Colonic mucosa (tissue), 4 donors: ENCODE results near the gene FBXW4. TPM values are rescaled to one million over a fixed set of nuclear protein-coding genes. Genes with fewer than 3 reads are reported as not detected.

Experiments used
- DNase-seq: peaks from one replicate; pipeline ENCODE4 v3.0.0-alpha.2; 2020
- H3K27ac ChIP-seq: fragments of 200-600 bp; one replicate; pipeline ENCODE4 v1.8.0; 2021
- H3K27me3 ChIP-seq: fragments of 200-600 bp; one replicate; pipeline ENCODE4 v1.8.0; 2021
- H3K36me3 ChIP-seq: fragments of 200-600 bp; one replicate; pipeline ENCODE4 v1.8.0; 2021
- H3K4me1 ChIP-seq: fragments of 200-600 bp; one replicate; pipeline ENCODE4 v1.8.0; 2021; ENCODE audit warnings: mild to moderate bottlenecking
- H3K4me3 ChIP-seq: fragments of 200-600 bp; one replicate; pipeline ENCODE4 v1.8.0; 2021
- H3K9ac ChIP-seq, 2 donors: one replicate each; pipeline ENCODE4 v1.7.0; 2013; ENCODE audit warnings: control low read depth in 2 of 2, low read depth in 2 of 2, low read length in 2 of 2
- H3K9me3 ChIP-seq: fragments of 200-600 bp; one replicate; pipeline ENCODE4 v1.8.0; 2021
- intact Hi-C: fragments of 100-400 bp; cut with DNase I; formaldehyde crosslinking; loops from one replicate; pipeline ENCODE4 v1.14.1; 2022
- total RNA-seq, 2 donors: library from RNA; stranded (reverse); fragmentation: NEBNext Ultra II Directional in 1 of 2; extraction: Animal tissue kit (Norgen Biotek cat#: 25700) in 1 of 2; gene quantifications; one replicate each; pipeline ENCODE4 v1.2.1, GENCODE V29; 2021
- TF ChIP-seq, protein P1 (sequence below): fragments of 200-600 bp; IDR thresholded peaks from one replicate; pipeline ENCODE4 v1.8.0; 2022; ENCODE audit warnings: antibody characterized with exemption, mild to moderate bottlenecking
- donor health status: healthy.
- donor health status: DM: no; HTN: no; CAD: no.
- donor health status: DM: no; HTN: no; CAD: no.

Gene FBXW4
- total RNA-seq, 2 donors from 2014 or later, result 42.5 to 60.7 TPM

DNA sequence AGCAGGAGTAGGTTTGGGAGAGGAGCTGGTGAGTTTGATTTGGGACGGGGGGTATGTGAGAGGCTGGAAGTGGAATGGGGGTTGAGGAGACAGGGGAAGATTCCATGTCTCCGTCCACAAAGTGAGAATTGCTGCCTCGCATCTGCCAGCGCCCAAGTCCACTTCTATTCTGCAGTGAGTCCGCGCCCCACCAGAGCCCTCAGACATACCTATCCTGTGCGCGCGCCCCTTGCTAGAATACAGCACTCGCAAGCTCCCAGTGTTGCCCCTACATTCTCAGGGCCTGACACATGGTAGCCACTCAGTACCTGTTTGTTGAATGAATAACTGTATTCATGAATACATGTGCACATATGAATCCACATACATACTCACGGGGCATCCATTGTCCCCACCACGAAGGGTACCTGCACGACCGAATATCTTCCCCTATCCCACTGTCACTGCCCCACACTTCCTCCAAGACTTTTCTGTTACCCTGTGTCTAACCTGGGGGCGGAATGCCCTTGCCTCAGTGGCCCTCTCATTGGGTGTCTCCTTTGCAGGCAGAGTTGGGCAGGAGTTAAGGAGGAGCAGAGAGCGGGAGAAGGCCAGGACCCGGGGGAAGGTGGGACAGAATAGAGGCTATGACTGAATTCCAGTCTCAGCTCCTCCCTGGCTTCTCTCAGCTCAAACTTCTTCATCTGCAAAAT, 126.8 kb downstream of the FBXW4 start:
- intact Hi-C loops, result loop anchor here (2.0 to 10.0 kb wide), 2 partner anchors 123 to 355 kb away; no protein-coding TSS in a partner anchor
- DNase-seq, result no peak
- no peak overlapping the region for H3K27ac ChIP-seq
- H3K9ac ChIP-seq, result no peak overlapping the region
- H3K4me1 ChIP-seq, result peaks cover 10% of the 10 kb centered on the region
- H3K4me3 ChIP-seq, result no peak overlapping the region
- TF ChIP-seq, protein P1, sequence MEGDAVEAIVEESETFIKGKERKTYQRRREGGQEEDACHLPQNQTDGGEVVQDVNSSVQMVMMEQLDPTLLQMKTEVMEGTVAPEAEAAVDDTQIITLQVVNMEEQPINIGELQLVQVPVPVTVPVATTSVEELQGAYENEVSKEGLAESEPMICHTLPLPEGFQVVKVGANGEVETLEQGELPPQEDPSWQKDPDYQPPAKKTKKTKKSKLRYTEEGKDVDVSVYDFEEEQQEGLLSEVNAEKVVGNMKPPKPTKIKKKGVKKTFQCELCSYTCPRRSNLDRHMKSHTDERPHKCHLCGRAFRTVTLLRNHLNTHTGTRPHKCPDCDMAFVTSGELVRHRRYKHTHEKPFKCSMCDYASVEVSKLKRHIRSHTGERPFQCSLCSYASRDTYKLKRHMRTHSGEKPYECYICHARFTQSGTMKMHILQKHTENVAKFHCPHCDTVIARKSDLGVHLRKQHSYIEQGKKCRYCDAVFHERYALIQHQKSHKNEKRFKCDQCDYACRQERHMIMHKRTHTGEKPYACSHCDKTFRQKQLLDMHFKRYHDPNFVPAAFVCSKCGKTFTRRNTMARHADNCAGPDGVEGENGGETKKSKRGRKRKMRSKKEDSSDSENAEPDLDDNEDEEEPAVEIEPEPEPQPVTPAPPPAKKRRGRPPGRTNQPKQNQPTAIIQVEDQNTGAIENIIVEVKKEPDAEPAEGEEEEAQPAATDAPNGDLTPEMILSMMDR, result no peak
- H3K36me3 ChIP-seq, result no peaks in the 10 kb centered on the region
- H3K27me3 ChIP-seq, result peaks cover 45% of the 10 kb centered on the region
- H3K9me3 ChIP-seq, result no peaks in the 10 kb centered on the region

DNA sequence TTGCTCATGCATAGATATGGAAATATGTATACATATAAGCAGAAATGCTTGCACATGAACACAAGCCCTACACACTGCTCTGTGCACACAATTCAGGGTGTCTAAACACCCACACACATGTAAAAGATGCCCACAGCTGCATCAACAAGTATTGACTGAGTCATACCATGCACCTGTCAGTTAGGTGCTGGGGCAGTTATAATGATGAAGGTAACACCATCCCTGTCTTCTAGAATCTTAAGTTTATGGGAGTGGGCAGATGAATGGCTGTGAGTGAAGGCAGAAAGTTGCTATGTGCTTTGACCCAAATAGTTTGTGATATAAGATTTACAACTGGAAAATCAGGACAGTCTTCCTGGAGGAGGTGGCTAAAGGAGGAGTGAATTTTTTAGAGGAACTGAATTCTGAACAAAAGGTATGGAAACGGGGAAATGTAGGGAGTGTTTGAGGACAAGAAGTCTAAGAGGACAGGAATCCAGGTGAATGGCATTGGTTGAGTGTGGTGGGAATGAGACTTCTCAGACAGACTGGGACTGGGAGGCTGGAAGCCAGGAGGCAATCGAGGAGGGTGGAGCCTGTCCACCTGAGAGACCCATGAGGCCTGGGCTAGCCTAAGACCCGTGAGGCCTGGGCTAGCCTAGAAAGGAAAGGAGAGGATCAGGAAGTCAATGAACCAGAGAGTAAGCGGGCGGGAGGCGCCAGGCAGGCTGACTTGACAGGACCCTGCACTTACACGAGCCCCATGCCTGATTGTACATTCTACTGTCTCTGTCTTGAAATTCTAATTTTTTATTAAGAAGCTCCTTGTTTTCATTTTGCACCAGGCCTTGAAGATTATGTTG, 127.6 kb downstream of the FBXW4 start:
- Histone ChIP-seq H3K27me3 (peaks cover 45% of the 10 kb centered on the region), H3K9me3 (no peaks in the 10 kb centered on the region), H3K4me3 (no peak overlapping the region), H3K4me1 (peaks cover 10% of the 10 kb centered on the region), H3K9ac (no peak overlapping the region), H3K27ac (no peak overlapping the region), H3K36me3 (no peaks in the 10 kb centered on the region)
- no peak for DNase-seq
- intact Hi-C loops, result loop anchor here (2.0 to 10.0 kb wide), 2 partner anchors 123 to 355 kb away; no protein-coding TSS in a partner anchor
- TF ChIP-seq, protein P1, result no peak

DNA sequence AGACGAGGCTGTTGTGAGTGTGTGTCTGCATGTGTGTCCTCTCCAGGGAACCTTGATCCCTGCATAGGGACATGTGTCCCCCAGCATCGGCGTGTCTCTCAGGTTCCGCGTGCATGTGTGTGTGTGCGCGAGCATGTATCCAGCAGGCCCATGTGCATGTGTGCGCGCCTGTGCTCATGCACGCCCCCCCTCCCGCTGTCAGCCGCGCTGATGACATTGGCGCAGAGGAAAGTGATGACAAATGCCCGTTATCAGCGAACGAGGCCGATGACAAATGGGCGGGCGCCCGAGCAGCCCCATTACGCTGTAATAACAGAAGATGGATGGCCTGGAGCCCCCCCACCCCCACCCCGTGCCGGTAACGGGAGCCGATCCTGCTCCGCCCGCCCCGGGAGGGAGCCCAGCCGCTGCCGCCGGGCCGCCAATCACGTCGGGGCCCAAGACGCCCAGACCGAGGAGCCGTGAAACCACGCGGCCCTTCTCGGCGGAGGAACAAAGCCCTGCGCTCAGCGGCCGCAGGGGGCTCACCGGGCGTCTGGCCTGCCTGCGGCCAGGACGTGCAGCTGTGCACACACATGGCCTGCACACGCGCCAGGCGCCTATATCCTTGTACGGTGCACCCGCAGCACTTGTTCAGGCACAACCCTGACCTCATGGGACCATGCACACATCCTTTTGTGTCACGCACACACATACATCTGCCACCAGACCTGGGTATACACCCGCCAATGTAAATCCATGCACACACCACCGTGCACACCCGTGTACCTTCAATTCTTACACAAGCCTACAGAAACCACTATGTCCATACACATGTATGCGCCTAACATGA, 128.4 kb downstream of the FBXW4 start:
- Histone ChIP-seq H3K9me3 (no peaks in the 10 kb centered on the region), H3K4me3 (no peak overlapping the region), H3K27ac (no peak overlapping the region), H3K27me3 (peaks cover 45% of the 10 kb centered on the region), H3K4me1 (peaks cover 10% of the 10 kb centered on the region), H3K36me3 (no peaks in the 10 kb centered on the region), H3K9ac (no peak overlapping the region)
- intact Hi-C loops, result loop anchor here (10.0 kb wide), 1 partner anchor 122 kb away; no protein-coding TSS in a partner anchor
- no peak for DNase-seq
- TF ChIP-seq, protein P1, result no peak

DNA sequence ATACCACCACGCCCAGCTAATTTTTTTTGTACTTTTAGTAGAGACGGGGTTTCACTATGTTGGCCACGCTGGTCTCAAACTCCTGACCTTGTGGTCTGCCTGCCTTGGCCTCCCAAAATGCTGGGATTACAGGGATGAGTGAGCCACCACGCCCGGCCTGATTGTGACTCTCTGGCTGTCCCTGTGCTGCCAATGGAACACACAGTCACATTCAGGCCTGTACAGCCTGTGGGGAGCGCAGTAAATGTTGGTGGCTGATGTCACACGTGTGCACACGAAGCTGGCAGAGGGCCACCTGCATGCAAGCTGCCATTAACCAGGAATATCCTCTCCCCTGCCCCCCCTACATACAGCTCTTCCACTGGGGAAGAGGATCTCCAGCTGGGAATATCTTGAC, 129.0 kb downstream of the FBXW4 start:
- intact Hi-C loops, result loop anchor here (10.0 kb wide), 1 partner anchor 121 kb away; no protein-coding TSS in a partner anchor
- DNase-seq, result peak; percentile 9
- peaks cover 45% of the 10 kb centered on the region for H3K27me3 ChIP-seq

More for the DNA sequence above, 129.0 kb downstream of the FBXW4 start:
- Histone ChIP-seq H3K36me3 (no peaks in the 10 kb centered on the region), H3K27ac (no peak overlapping the region), H3K9ac (no peak overlapping the region), H3K4me3 (no peak overlapping the region), H3K9me3 (no peaks in the 10 kb centered on the region), H3K4me1 (peaks cover 10% of the 10 kb centered on the region)
- TF ChIP-seq, protein P1, result no peak
